Measurements from ENCODE around the gene MID1.

MID1 gene

GRCh38 chrX:10529344-10529743, 91.0 kb downstream of the MID1 start:
- FAIRE-seq: no peak

- FAIRE-seq: no peak
Measured at GRCh38 chrX:10526451-10526850, 93.9 kb downstream of the MID1 start.

- FAIRE-seq: no peak
Measured at GRCh38 chrX:10525381-10526120, 94.8 kb downstream of the MID1 start.

GRCh38 chrX:10524578-10524977, 95.8 kb downstream of the MID1 start:
- FAIRE-seq: no peak

- FAIRE-seq: no peak
Measured at GRCh38 chrX:10519761-10520160, 100.6 kb downstream of the MID1 start.

GRCh38 chrX:10519278-10519677, 101.1 kb downstream of the MID1 start:
- FAIRE-seq: no peak

- FAIRE-seq: no peak
Measured at GRCh38 chrX:10518073-10518472, 102.3 kb downstream of the MID1 start.

- FAIRE-seq: no peak
Measured at GRCh38 chrX:10516781-10517322, 103.5 kb downstream of the MID1 start.

GRCh38 chrX:10514891-10515290, 105.5 kb downstream of the MID1 start:
- FAIRE-seq: no peak

GRCh38 chrX:10513974-10514373, 106.4 kb downstream of the MID1 start:
- no peak for FAIRE-seq

GRCh38 chrX:10512741-10513140, 107.6 kb downstream of the MID1 start:
- no peak for FAIRE-seq

GRCh38 chrX:10512258-10512657, 108.1 kb downstream of the MID1 start:
- FAIRE-seq: no peak

- no peak for FAIRE-seq
Measured at GRCh38 chrX:10509397-10509796, 111.0 kb downstream of the MID1 start.

- no peak for FAIRE-seq
Measured at GRCh38 chrX:10508891-10509290, 111.5 kb downstream of the MID1 start.

- FAIRE-seq: no peak
Measured at GRCh38 chrX:10507876-10508275, 112.5 kb downstream of the MID1 start.

GRCh38 chrX:10507181-10507580, 113.2 kb downstream of the MID1 start:
- FAIRE-seq: no peak

GRCh38 chrX:10506781-10507180, 113.6 kb downstream of the MID1 start:
- FAIRE-seq: no peak

- FAIRE-seq: no peak
Measured at GRCh38 chrX:10505726-10506125, 114.7 kb downstream of the MID1 start.

- no peak for FAIRE-seq
Measured at GRCh38 chrX:10502961-10503360, 117.4 kb downstream of the MID1 start.

- FAIRE-seq: no peak
Measured at GRCh38 chrX:10501611-10502010, 118.8 kb downstream of the MID1 start.

GRCh38 chrX:10496345-10496965, 123.9 kb downstream of the MID1 start:
- FAIRE-seq: no peak

- FAIRE-seq: no peak
Measured at GRCh38 chrX:10495677-10496076, 124.7 kb downstream of the MID1 start.

- FAIRE-seq: no peak
Measured at GRCh38 chrX:10492250-10492649, 128.1 kb downstream of the MID1 start.

GRCh38 chrX:10486373-10486772, 134.0 kb downstream of the MID1 start:
- FAIRE-seq: no peak

GRCh38 chrX:10485326-10485725, 135.1 kb downstream of the MID1 start:
- no peak for FAIRE-seq
